Transverse colon (tissue), 4 donors: ENCODE data around the gene ITGB1. TPM values are rescaled to one million over a fixed set of nuclear protein-coding genes. Genes with fewer than 3 reads are reported as not detected.

Experiments used
- DNase-seq: peaks from one replicate; pipeline ENCODE4 v3.0.0-alpha.2; 2019
- H3K27ac ChIP-seq, 4 donors: fragments of 200-600 bp; sonication (generic); 2 replicates each; pipeline ENCODE4 v1.5.1; 2016 to 2018; ENCODE audit warnings: inconsistent platforms in 4 of 4
- H3K27me3 ChIP-seq: fragments of 200-600 bp; sonication (generic); 2 replicates; pipeline ENCODE4 v1.5.1; 2017; ENCODE audit warnings: inconsistent platforms
- H3K36me3 ChIP-seq, 4 donors: fragments of 200-600 bp; sonication (generic); 2 replicates each; pipeline ENCODE4 v1.5.1; 2017 to 2019; ENCODE audit warnings: inconsistent platforms in 4 of 4
- H3K4me1 ChIP-seq, 4 donors: fragments of 200-600 bp; sonication (generic); 2 replicates each; pipeline ENCODE4 v1.5.1; 2017 to 2020; ENCODE audit warnings: inconsistent platforms in 4 of 4
- H3K4me3 ChIP-seq, 4 donors: fragments of 200-600 bp; sonication (generic); 1 replicate in 1 of 4; 2 replicates in 3 of 4; pipeline versions ENCODE4 v1.5.1 to v1.6.1; 2017 to 2019; ENCODE audit warnings: inconsistent platforms in 4 of 4
- H3K9me3 ChIP-seq, 2 donors: fragments of 200-600 bp; sonication (generic); 2 replicates each; pipeline ENCODE4 v1.5.1; 2017 to 2019; ENCODE audit warnings: inconsistent platforms in 2 of 2
- EP300 ChIP-seq: sonication (generic); formaldehyde crosslinking; IDR thresholded peaks from one replicate; pipeline ENCODE4 v1.6.1; 2017; ENCODE audit warnings: antibody characterized with exemption, low read depth
- POLR2A ChIP-seq: fragments of 450-650 bp; IDR thresholded peaks from one replicate; pipeline ENCODE4 v1.6.1; 2016; ENCODE audit warnings: antibody characterized with exemption, mild to moderate bottlenecking, moderate library complexity
- POLR2AphosphoS5 ChIP-seq, 3 donors: sonication (generic); formaldehyde crosslinking; IDR thresholded peaks; one replicate each; pipeline ENCODE4 v1.6.1; 2016; ENCODE audit warnings: antibody characterized with exemption in 3 of 3
- WGBS, 2 donors: methylation state at CpG; one replicate each; pipeline ENCODE4 v1.1.5; 2018; ENCODE audit warnings: low coverage in 1 of 2; 5-methylcytosine and 5-hydroxymethylcytosine counted together
- in situ Hi-C, 4 donors: fragments of 200-750 bp; cut with MboI; loops; one replicate each; pipeline versions ENCODE4 v1.15.0 to v1.15.1; 2017; ENCODE audit warnings: low sequenced_read_pairs in 3 of 4, low pct_ligation_motif_present in 1 of 4, low pct_unique_long_range_greater_than_20kb in 1 of 4
- intact Hi-C: fragments of 100-400 bp; cut with DNase I; formaldehyde crosslinking; loops from one replicate; pipeline ENCODE4 v1.15.1; 2023; ENCODE audit warnings: low total_unique reads
- total RNA-seq, 4 donors: library from RNA; depleted of rRNA; stranded (reverse); fragments of >200 nt; gene quantifications; one replicate each; pipeline ENCODE4 v1.1.0, GENCODE V29; 2016
- TF ChIP-seq, protein P1 (sequence below), 5 experiments: fragments of 200-600 bp in 3 of 5; fragments of 450-650 bp in 2 of 5; sonication (generic) in 3 of 5; IDR thresholded peaks; 1 replicate in 2 of 5; 2 replicates in 3 of 5; pipeline ENCODE4 v1.5.1; 2016 to 2017; ENCODE audit warnings: antibody characterized with exemption in 5 of 5, inconsistent platforms in 3 of 5, mild to moderate bottlenecking in 2 of 5, moderate library complexity in 1 of 5

ITGB1 gene
- total RNA-seq, 4 donors from 2014 or later, result 135 to 362 (median 252) TPM

DNA sequence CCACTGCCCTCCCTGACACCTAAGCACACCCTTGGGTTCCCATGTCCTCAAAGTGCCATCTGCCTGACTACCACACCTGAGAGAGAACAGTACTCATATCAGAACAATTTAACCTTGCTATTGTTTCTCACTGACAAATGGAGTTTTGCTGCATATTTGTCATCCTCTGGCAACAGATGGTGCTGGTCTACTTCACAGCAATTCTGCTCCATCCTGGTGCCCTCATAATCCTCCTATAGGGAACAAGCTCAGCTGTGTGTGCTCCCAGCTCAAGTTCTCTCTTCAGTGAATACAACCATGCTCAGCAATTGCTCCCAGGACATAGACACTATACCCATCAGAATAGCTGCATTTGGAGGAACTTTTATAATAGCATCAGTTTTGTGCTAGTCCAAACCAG lies 32.8 kb upstream of the ITGB1 start:
- Histone ChIP-seq H3K27ac (no peak overlapping the region), H3K4me1 (no peaks in the 10 kb centered on the region), H3K36me3 (no peaks in the 10 kb centered on the region), H3K27me3 (no peaks in the 10 kb centered on the region), H3K4me3 (no peak overlapping the region), H3K9me3 (no peaks in the 10 kb centered on the region)
- TF ChIP-seq, protein P1, sequence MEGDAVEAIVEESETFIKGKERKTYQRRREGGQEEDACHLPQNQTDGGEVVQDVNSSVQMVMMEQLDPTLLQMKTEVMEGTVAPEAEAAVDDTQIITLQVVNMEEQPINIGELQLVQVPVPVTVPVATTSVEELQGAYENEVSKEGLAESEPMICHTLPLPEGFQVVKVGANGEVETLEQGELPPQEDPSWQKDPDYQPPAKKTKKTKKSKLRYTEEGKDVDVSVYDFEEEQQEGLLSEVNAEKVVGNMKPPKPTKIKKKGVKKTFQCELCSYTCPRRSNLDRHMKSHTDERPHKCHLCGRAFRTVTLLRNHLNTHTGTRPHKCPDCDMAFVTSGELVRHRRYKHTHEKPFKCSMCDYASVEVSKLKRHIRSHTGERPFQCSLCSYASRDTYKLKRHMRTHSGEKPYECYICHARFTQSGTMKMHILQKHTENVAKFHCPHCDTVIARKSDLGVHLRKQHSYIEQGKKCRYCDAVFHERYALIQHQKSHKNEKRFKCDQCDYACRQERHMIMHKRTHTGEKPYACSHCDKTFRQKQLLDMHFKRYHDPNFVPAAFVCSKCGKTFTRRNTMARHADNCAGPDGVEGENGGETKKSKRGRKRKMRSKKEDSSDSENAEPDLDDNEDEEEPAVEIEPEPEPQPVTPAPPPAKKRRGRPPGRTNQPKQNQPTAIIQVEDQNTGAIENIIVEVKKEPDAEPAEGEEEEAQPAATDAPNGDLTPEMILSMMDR (IDR thresholded peaks at IDR 0.05), result no peak
- TF ChIP-seq EP300, result no peak
- no peak for TF ChIP-seq POLR2A
- no peak for TF ChIP-seq POLR2AphosphoS5 (IDR thresholded peaks at IDR 0.05)
- in situ Hi-C loops (no loop called here), intact Hi-C loops (no loop called here)
- no peak for DNase-seq

DNA sequence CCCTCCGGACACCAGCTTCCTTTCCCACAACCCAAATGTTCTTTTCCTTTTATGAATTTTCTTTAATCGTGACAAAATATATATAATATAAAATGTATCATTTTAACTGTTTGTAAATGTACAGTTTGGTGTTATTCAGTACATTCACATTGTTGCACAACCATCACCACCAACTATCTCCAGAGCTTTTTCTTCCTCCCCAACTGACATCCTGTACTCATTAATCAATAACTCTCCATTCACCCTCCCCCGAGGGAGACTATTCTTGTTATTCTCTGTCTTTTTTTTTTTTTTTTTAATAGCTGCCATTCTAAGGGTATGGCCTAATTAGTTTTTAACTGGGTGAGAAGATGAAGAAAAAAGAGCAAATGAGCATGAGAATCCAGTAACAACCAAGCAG lies 30.6 kb upstream of the ITGB1 start:
- intact Hi-C loops (no loop called here), in situ Hi-C loops (no loop called here)
- no peaks in the 10 kb centered on the region for H3K9me3 ChIP-seq

DNA sequence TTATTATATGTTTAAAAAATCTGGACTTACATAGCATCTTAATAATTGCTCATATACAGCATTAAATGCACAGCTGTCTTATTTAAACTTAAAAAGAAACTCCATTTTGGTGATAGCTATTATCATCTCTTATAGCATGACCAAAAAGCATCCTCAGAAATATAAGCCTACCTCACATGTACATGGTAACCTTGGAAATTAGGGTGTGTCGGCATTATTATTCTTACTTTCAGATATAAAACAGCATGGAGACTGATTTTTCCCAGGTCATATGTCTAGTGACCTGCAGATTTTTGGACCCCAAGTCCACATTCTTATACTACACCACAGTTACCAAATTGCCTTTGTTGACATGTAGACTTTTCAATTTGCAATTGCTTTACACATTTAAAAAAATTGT lies 29.1 kb upstream of the ITGB1 start:
- no peak overlapping the region for H3K27ac ChIP-seq
- no peaks in the 10 kb centered on the region for H3K36me3 ChIP-seq
- intact Hi-C loops (no loop called here), in situ Hi-C loops (no loop called here)
- no peaks in the 10 kb centered on the region for H3K27me3 ChIP-seq
- 95 to 100% methylated on average over 1 of the region's 1 CpG for WGBS, 2 donors
- H3K4me3 ChIP-seq, result no peak overlapping the region
- DNase-seq, result no peak
- TF ChIP-seq, protein P1 (IDR thresholded peaks at IDR 0.05), result no peak
- TF ChIP-seq POLR2AphosphoS5 (IDR thresholded peaks at IDR 0.05), result no peak
- no peak for TF ChIP-seq EP300
- no peak for TF ChIP-seq POLR2A
- peaks cover 5 to 17% (median 8%) of the 10 kb centered on the region in 4 donors for H3K4me1 ChIP-seq
- H3K9me3 ChIP-seq, result no peaks in the 10 kb centered on the region

More for the DNA sequence above, 30.6 kb upstream of the ITGB1 start:
- H3K27ac ChIP-seq, result no peak overlapping the region
- H3K36me3 ChIP-seq, result no peaks in the 10 kb centered on the region
- peaks cover 0 to 4% (median 1%) of the 10 kb centered on the region in 4 donors for H3K4me1 ChIP-seq
- DNase-seq, result no peak
- H3K4me3 ChIP-seq, result no peak overlapping the region
- H3K27me3 ChIP-seq, result no peaks in the 10 kb centered on the region
- 55 to 79% methylated on average over 2 to 3 of the region's 3 CpGs for WGBS, 2 donors
- no peak for TF ChIP-seq POLR2AphosphoS5 (IDR thresholded peaks at IDR 0.05)
- no peak for TF ChIP-seq POLR2A
- TF ChIP-seq EP300, result no peak
- TF ChIP-seq, protein P1 (IDR thresholded peaks at IDR 0.05), result no peak

DNA sequence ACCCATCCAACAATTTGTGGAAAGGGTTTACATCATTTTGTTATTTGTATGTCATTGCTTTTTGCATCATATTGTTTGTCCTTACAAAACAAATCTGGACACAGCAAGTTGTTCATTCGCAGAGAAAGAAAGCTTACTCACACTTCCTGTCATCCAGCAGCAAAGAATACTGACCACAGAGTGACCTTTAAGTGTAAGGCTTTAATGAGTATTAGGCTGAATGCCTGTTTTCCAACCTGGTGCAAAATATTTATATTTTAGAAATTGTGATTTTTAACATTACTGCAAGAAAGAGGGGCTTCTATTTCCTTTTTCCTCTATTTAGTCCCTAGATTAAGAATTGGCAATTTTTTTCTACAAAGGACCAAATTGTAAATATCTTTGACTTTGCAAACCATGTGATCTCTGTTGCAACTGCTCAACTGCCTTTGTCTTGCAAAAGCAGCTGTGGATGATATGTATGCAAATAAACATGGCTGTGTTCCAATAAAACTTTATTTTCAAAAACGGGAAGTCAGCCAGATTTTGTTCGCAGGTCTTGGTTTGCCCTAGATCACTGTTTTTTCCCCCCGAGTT lies 27.8 kb upstream of the ITGB1 start:
- TF ChIP-seq POLR2A (no peak), EP300 (no peak), POLR2AphosphoS5 (IDR thresholded peaks at IDR 0.05) (peak in 1 of 3 donors; percentile 16)
- Histone ChIP-seq H3K27me3 (no peaks in the 10 kb centered on the region), H3K36me3 (no peaks in the 10 kb centered on the region), H3K27ac (peak overlapping the region in 1 of 4 donors; percentile 54), H3K4me1 (peaks cover 15 to 30% (median 21%) of the 10 kb centered on the region in 4 donors), H3K9me3 (no peaks in the 10 kb centered on the region), H3K4me3 (no peak overlapping the region)
- no peak for DNase-seq
- in situ Hi-C loops, result no loop called here
- 48 to 50% methylated on average over 3 to 4 of the region's 4 CpGs for WGBS, 2 donors
- intact Hi-C loops, result no loop called here

DNA sequence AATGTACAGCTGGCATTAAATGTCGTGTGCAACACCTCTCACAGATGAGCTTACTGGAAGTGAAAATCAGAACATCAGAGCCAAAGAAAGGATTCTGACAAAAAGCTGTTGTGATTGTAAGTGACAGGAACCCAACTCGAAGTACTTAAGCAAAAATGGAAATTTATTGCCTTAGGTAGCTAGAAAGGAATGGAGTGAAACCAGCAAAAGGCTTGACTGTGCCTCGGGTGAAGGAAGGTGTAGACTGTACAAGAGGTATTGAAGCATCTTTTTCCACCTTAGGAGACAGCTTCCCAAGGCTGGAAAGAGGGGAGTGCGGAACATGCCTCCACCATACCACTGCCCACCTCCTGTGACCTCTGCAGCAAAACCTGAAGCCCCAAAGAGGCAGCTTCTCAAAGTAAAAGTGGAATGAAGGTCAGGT lies 27.3 kb upstream of the ITGB1 start:
- 73 to 84% methylated on average over 3 to 4 of the region's 4 CpGs for WGBS, 2 donors
- H3K9me3 ChIP-seq, result no peaks in the 10 kb centered on the region
- TF ChIP-seq, protein P1 (IDR thresholded peaks at IDR 0.05), result no peak
- TF ChIP-seq EP300, result no peak
- TF ChIP-seq POLR2AphosphoS5 (IDR thresholded peaks at IDR 0.05), result no peak
- H3K4me3 ChIP-seq, result no peak overlapping the region
- no peaks in the 10 kb centered on the region for H3K36me3 ChIP-seq
- intact Hi-C loops, result no loop called here
- H3K27me3 ChIP-seq, result no peaks in the 10 kb centered on the region
- H3K4me1 ChIP-seq, result peaks cover 15 to 32% (median 24%) of the 10 kb centered on the region in 4 donors
- in situ Hi-C loops, result no loop called here
- H3K27ac ChIP-seq, result peak overlapping the region in 1 of 4 donors; percentile 54
- no peak for DNase-seq
